ENCODE results near the gene DHDH. TPM values are rescaled to one million over a fixed set of nuclear protein-coding genes. Genes with fewer than 3 reads are reported as not detected.

The DHDH gene
- total and polyA plus RNA-seq, 2 experiments from 2014 or later, result 0.69 to 4.7 TPM

DNA sequence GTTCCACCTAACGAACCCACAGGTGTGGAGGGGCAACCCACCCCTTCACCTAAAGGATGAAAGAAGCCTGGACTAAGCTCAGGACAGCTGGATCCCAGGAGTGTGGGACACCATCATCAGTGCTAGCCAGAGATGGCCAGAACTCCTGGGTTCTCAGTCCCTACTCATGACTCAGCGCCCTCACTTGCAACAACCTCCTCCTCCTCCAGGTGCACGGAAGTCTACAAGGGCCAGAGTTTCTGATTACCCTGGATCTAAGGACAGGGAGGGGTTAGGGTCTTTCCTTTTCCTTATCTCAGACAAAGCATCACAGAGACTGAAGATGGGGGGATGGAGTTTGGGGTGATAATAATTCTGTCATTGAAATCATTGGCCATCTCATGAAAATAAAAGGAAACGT is 42.9 kb upstream of the DHDH start (continued):
- TF ChIP-seq ZNF462 (CRISPR knock-in tag; IDR thresholded peaks at IDR 0.05) (no peak), EZH2 (IDR thresholded peaks at IDR 0.05; ENCODE audit: low read depth, unreplicated experiment) (no peak), ZNF114 (CRISPR knock-in tag; IDR thresholded peaks at IDR 0.05) (no peak)

DNA sequence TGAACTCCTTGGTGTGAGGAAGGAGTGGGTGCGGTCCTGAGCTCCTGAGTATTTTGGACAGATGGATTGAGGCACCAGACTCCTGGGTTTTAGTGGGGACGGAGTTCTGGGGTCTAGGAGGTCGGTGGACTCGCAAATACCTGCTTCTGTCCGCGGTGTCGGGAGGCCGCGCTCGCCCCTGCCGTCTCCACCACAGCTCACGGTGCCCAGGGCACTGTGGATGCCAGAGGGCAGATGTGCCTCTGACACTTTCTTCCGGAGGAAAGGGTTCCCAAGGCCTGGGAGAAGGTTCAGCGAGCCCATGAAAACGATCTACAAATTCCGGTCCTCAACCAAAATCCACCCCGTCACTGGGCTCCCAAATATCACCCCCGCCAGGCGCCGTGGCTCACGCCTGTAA is 38.3 kb upstream of the DHDH start:
- H3K79me2 ChIP-seq (replicated peaks; ENCODE audit: insufficient read depth), result no peaks in the 10 kb centered on the region
- Mint-ChIP-seq H3K36me3 (ENCODE audit: low read depth) (no peaks in the 10 kb centered on the region), H3K27ac (no peak overlapping the region), H3K4me3 (peak overlapping the region; percentile 69), H3K27me3 (ENCODE audit: insufficient read depth, low read depth, poor library complexity) (peaks cover 21% of the 10 kb centered on the region), H3K9me3 (no peaks in the 10 kb centered on the region), H3K4me1 (peaks cover 6% of the 10 kb centered on the region; the same call in 2 of the 3 replicates)
- no peaks in the 10 kb centered on the region for H3K36me3 ChIP-seq (ENCODE audit: insufficient read depth)
- DNase-seq (ENCODE audit: low spot score) (no peak), ATAC-seq (no peak)
- peak overlapping the region; percentile 97 for H2AFZ ChIP-seq
- no peaks in the 10 kb centered on the region for H3K27me3 ChIP-seq (ENCODE audit: insufficient read depth)
- H3K27ac ChIP-seq (ENCODE audit: low read depth), result no peak overlapping the region
- H3F3A ChIP-seq (replicated peaks; ENCODE audit: low read depth), result peaks cover 13% of the 10 kb centered on the region
- H3K4me2 ChIP-seq, result peak overlapping the region; percentile 91
- H3K4me1 ChIP-seq (ENCODE audit: insufficient read depth), result peaks cover 4% of the 10 kb centered on the region
- H4K20me1 ChIP-seq (replicated peaks; ENCODE audit: insufficient read depth), result no peaks in the 10 kb centered on the region; the same call in 1 of the 2 replicates
- peak overlapping the region; percentile 71 for H3K4me3 ChIP-seq
- H3K9me2 ChIP-seq (ENCODE audit: insufficient read depth), result no peaks in the 10 kb centered on the region
- no peak for TF ChIP-seq CREB1 (CRISPR knock-in tag; IDR thresholded peaks at IDR 0.05; ENCODE audit: low read depth)
- no peak for TF ChIP-seq ZNF114 (CRISPR knock-in tag; IDR thresholded peaks at IDR 0.05)
- no peak for TF ChIP-seq NANOG (IDR thresholded peaks at IDR 0.05; ENCODE audit: borderline replicate concordance)
- TF ChIP-seq, protein P1, sequence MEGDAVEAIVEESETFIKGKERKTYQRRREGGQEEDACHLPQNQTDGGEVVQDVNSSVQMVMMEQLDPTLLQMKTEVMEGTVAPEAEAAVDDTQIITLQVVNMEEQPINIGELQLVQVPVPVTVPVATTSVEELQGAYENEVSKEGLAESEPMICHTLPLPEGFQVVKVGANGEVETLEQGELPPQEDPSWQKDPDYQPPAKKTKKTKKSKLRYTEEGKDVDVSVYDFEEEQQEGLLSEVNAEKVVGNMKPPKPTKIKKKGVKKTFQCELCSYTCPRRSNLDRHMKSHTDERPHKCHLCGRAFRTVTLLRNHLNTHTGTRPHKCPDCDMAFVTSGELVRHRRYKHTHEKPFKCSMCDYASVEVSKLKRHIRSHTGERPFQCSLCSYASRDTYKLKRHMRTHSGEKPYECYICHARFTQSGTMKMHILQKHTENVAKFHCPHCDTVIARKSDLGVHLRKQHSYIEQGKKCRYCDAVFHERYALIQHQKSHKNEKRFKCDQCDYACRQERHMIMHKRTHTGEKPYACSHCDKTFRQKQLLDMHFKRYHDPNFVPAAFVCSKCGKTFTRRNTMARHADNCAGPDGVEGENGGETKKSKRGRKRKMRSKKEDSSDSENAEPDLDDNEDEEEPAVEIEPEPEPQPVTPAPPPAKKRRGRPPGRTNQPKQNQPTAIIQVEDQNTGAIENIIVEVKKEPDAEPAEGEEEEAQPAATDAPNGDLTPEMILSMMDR (conservative IDR thresholded peaks at IDR 0.05; ENCODE audit: low read depth in 2 of 2), result no peak
- no peak for TF ChIP-seq JUNB (IDR thresholded peaks at IDR 0.05; ENCODE audit: unreplicated experiment)
- TF ChIP-seq STAT1 (IDR thresholded peaks at IDR 0.05; ENCODE audit: unreplicated experiment), result no peak
- no peak for TF ChIP-seq ZNF462 (CRISPR knock-in tag; IDR thresholded peaks at IDR 0.05)

All from GM23338 (cell line).